OCI-LY1 (cell line): ENCODE results near the gene DHRSX.

Experiments used
- H2AFZ ChIP-seq: fragments of 200-600 bp; sonication (generic), shearing (Covaris generic); 2 replicates; pipeline ENCODE4 v1.6.0; 2014; ENCODE audit warnings: antibody characterized with exemption, mild to moderate bottlenecking, low read length
- H3F3A ChIP-seq: fragments of 200-600 bp; sonication (generic), shearing (Covaris generic); 2 replicates; pipeline ENCODE4 v1.6.0; 2014; ENCODE audit warnings: mild to moderate bottlenecking, antibody characterized with exemption, low read length, moderate library complexity; ENCODE audit not compliant: insufficient read depth
- H3K27ac ChIP-seq: fragments of 200-600 bp; sonication (generic); 2 replicates; pipeline ENCODE4 v1.5.1; 2014; ENCODE audit warnings: low read length, mixed run types, mild to moderate bottlenecking, low read depth; ENCODE audit not compliant: poor library complexity, severe bottlenecking
- H3K27me3 ChIP-seq: fragments of 200-600 bp; sonication (generic); 2 replicates; pipeline ENCODE4 v1.6.0; 2014; ENCODE audit warnings: antibody characterized with exemption, mild to moderate bottlenecking, low read length, moderate library complexity; ENCODE audit not compliant: insufficient read depth
- H3K36me3 ChIP-seq: fragments of 200-600 bp; sonication (generic); 2 replicates; pipeline ENCODE4 v1.6.1; 2014; ENCODE audit warnings: mild to moderate bottlenecking, antibody characterized with exemption, low read length, moderate library complexity, mixed read lengths; ENCODE audit not compliant: insufficient read depth
- H3K4me1 ChIP-seq: fragments of 200-600 bp; sonication (generic); 2 replicates; pipeline ENCODE4 v1.5.1; 2014; ENCODE audit warnings: mild to moderate bottlenecking, low read length, moderate library complexity; ENCODE audit not compliant: insufficient read depth, severe bottlenecking
- H3K4me2 ChIP-seq: fragments of 200-600 bp; sonication (generic), shearing (Covaris generic); 2 replicates; pipeline ENCODE4 v1.6.1; 2014; ENCODE audit warnings: low read length
- H3K4me3 ChIP-seq: fragments of 200-600 bp; sonication (generic); 2 replicates; pipeline ENCODE4 v1.5.1; 2014; ENCODE audit warnings: low read length, low read depth, mild to moderate bottlenecking, mixed read lengths; ENCODE audit not compliant: poor library complexity, severe bottlenecking
- H3K79me2 ChIP-seq: fragments of 200-600 bp; shearing (Covaris generic); 2 replicates; pipeline ENCODE4 v1.6.1; 2016; ENCODE audit warnings: mixed run types, low read length, mixed read lengths; ENCODE audit not compliant: insufficient read depth
- H3K9ac ChIP-seq: fragments of 200-600 bp; sonication (generic), shearing (Covaris generic); 2 replicates; pipeline ENCODE4 v1.6.1; 2014; ENCODE audit warnings: mild to moderate bottlenecking, low read length, mixed read lengths
- H3K9me2 ChIP-seq: fragments of 200-600 bp; sonication (generic), shearing (Covaris generic); 2 replicates; pipeline ENCODE4 v1.6.1; 2014; ENCODE audit warnings: low read depth, mild to moderate bottlenecking, low read length, mixed read lengths
- H3K9me3 ChIP-seq: fragments of 200-600 bp; shearing (Covaris generic); 2 replicates; pipeline ENCODE4 v1.6.1; 2014; ENCODE audit warnings: low read length, mixed read lengths
- H4K20me1 ChIP-seq: fragments of 200-600 bp; sonication (generic), shearing (Covaris generic); 2 replicates; pipeline ENCODE4 v1.6.0; 2016; ENCODE audit warnings: mild to moderate bottlenecking, low read length; ENCODE audit not compliant: insufficient read depth
- EZH2 ChIP-seq: fragments of 200-600 bp; sonication (generic), shearing (Covaris generic); IDR thresholded peaks from 2 replicates; pipeline ENCODE4 v1.8.0; 2017; ENCODE audit warnings: borderline replicate concordance, mixed run types, mild to moderate bottlenecking, antibody characterized with exemption, low read length, moderate library complexity, mixed read lengths
- TF ChIP-seq, protein P1 (sequence below): fragments of 200-600 bp; sonication (generic), shearing (Covaris generic); IDR thresholded peaks from 2 replicates; pipeline ENCODE4 v1.5.1; 2017; ENCODE audit warnings: mild to moderate bottlenecking, antibody characterized with exemption, low read length, moderate library complexity, mixed read lengths

DHRSX gene

DNA sequence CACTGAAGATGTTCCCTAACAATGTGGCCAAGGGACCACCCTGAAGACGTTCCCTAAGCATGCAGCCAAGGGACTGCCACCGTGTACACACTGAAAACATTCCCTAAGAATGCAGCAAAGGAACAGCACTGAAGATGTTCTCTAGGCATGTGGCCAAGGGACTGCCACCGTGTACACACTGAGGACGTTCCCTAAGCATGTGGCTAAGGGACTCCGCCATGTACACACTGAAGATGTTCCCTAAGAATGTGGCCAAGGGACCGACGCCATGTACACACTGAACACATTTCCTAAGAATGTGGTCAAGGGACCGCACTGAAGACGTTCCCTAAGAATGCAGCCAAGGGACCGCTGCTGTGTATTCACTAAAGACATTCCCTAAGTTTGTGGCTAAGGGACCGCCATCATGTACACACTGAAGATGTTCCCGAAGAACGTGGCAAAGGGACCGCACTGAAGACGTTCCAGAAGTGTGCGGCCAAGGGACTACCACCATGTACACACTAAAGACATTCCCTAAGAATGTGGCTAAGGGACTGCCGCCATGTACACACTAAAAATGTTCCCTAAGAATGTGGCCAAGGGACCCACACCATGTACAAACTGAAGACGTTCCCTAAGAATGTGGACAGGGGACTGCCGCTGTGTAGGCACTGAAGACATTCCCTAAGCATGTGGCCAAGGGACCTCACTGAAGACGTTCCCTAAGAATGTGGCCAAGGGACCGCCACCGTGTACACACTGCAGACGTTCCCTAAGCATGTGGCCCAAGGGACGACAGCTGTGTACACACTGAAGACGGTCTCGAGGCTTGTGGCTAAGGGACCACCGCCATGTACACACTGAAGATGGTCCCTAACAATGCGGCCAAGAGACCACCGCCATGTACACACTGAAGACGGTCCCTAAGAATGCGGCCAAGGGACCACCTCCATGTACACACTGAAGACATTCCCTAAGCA is 54.8 kb downstream of the DHRSX start:
- Histone ChIP-seq H4K20me1 (no peaks in the 10 kb centered on the region), H3K4me3 (no peak overlapping the region), H3F3A (no peaks in the 10 kb centered on the region), H3K9me2 (no peaks in the 10 kb centered on the region), H2AFZ (no peak overlapping the region), H3K27me3 (no peaks in the 10 kb centered on the region), H3K4me1 (peaks cover 11% of the 10 kb centered on the region), H3K4me2 (no peak overlapping the region), H3K79me2 (no peaks in the 10 kb centered on the region), H3K36me3 (peaks cover 19% of the 10 kb centered on the region), H3K9ac (no peak overlapping the region), H3K9me3 (no peaks in the 10 kb centered on the region), H3K27ac (no peak overlapping the region)
- TF ChIP-seq, protein P1, sequence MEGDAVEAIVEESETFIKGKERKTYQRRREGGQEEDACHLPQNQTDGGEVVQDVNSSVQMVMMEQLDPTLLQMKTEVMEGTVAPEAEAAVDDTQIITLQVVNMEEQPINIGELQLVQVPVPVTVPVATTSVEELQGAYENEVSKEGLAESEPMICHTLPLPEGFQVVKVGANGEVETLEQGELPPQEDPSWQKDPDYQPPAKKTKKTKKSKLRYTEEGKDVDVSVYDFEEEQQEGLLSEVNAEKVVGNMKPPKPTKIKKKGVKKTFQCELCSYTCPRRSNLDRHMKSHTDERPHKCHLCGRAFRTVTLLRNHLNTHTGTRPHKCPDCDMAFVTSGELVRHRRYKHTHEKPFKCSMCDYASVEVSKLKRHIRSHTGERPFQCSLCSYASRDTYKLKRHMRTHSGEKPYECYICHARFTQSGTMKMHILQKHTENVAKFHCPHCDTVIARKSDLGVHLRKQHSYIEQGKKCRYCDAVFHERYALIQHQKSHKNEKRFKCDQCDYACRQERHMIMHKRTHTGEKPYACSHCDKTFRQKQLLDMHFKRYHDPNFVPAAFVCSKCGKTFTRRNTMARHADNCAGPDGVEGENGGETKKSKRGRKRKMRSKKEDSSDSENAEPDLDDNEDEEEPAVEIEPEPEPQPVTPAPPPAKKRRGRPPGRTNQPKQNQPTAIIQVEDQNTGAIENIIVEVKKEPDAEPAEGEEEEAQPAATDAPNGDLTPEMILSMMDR = no peak
- no peak for TF ChIP-seq EZH2

DNA sequence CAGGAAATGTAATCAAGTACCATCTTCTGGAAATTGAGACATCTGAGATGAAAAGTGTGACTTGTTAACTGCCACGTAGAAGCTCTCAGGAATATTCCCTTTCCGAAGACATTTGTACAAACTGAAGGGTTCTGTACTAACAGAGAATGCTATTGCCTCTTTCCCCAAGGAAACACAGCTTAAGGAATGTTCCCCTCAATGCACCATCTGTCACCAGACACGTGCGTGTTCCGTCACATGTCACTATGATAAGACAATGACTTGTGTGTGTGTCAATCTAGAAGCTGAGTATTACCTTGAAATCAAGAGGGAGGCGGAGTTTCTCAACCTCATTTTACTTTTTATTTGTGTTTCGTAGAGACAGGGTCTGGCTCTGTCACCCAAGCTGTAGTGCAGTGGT is 58.1 kb downstream of the DHRSX start:
- Histone ChIP-seq H3K4me3 (no peak overlapping the region), H3K36me3 (peaks cover 32% of the 10 kb centered on the region), H3K27me3 (no peaks in the 10 kb centered on the region), H2AFZ (no peak overlapping the region), H3K27ac (no peak overlapping the region), H3K9me2 (no peaks in the 10 kb centered on the region), H3F3A (no peaks in the 10 kb centered on the region), H3K9ac (no peak overlapping the region), H3K4me1 (no peaks in the 10 kb centered on the region), H4K20me1 (no peaks in the 10 kb centered on the region), H3K79me2 (no peaks in the 10 kb centered on the region), H3K9me3 (no peaks in the 10 kb centered on the region), H3K4me2 (no peak overlapping the region)
- no peak for TF ChIP-seq EZH2
- TF ChIP-seq, protein P1 = no peak

DNA sequence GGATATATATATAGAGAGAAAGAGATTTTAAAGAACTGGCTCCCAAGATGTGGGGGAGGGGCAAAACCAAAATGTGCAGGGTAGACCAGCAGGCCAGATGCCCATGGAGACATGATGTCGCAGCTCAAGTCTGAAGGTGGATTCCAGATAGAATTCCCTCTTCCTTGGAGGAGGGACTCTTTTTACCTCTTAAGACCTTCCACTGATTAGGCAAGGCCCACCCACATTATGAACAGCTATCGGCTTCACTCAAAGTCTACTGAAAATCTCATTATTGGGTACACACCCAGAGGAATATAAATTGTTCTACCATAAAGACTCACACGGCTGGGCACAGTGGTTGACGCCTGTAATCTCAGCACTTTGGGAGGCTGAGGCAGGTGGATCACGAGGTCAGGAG is 59.3 kb downstream of the DHRSX start:
- H3K4me1 ChIP-seq = no peaks in the 10 kb centered on the region
- no peak overlapping the region for H3K4me3 ChIP-seq
- H3K27me3 ChIP-seq = no peaks in the 10 kb centered on the region
- no peak overlapping the region for H3K27ac ChIP-seq
- H3K79me2 ChIP-seq = no peaks in the 10 kb centered on the region
- no peak for TF ChIP-seq EZH2
- TF ChIP-seq, protein P1 = no peak
- no peak overlapping the region for H3K9ac ChIP-seq
- no peak overlapping the region for H2AFZ ChIP-seq
- H3K36me3 ChIP-seq = peaks cover 21% of the 10 kb centered on the region
- no peaks in the 10 kb centered on the region for H4K20me1 ChIP-seq
- H3K9me2 ChIP-seq = no peaks in the 10 kb centered on the region
- no peaks in the 10 kb centered on the region for H3K9me3 ChIP-seq
- no peak overlapping the region for H3K4me2 ChIP-seq
- H3F3A ChIP-seq = no peaks in the 10 kb centered on the region
